ENCODE results near the gene PGRMC1. TPM values are rescaled to one million over a fixed set of nuclear protein-coding genes. Genes with fewer than 3 reads are reported as not detected.

PGRMC1 gene
- total RNA-seq, 1 experiment from 2014 or later = 177 TPM

GRCh38 chrX:119218198-119218597, 17.9 kb upstream of the PGRMC1 start (continued):
- no peak for TF ChIP-seq ZSCAN18 (CRISPR knock-in tag; IDR thresholded peaks at IDR 0.05)
- no peak for TF ChIP-seq MAX (CRISPR knock-in tag; IDR thresholded peaks at IDR 0.05)
- TF ChIP-seq JAZF1 (CRISPR knock-in tag; IDR thresholded peaks at IDR 0.05) = no peak
- TF ChIP-seq ESRRA (CRISPR knock-in tag; IDR thresholded peaks at IDR 0.05; ENCODE audit: borderline replicate concordance) = no peak
- no peak for TF ChIP-seq SOX15 (CRISPR knock-in tag; IDR thresholded peaks at IDR 0.05)
- no peak for TF ChIP-seq SMAD3 (CRISPR knock-in tag; IDR thresholded peaks at IDR 0.05; ENCODE audit: borderline replicate concordance)
- no peak for TF ChIP-seq ZNF416 (CRISPR knock-in tag; IDR thresholded peaks at IDR 0.05)

- DNase-seq (ENCODE audit: low spot score) = no peak
- Mint-ChIP-seq H3K36me3 (no peaks in the 10 kb centered on the region), H3K27me3 (ENCODE audit: low read depth) (no peaks in the 10 kb centered on the region; the same call in none of the 2 replicates), H3K27ac (no peak overlapping the region), H3K9me3 (no peaks in the 10 kb centered on the region), H3K4me3 (no peak overlapping the region), H3K4me1 (peaks cover 7% of the 10 kb centered on the region; the same call in 1 of the 2 replicates)
- ChIA-PET POLR2A (no interaction called here), CTCF (no interaction called here)
- no peak for ATAC-seq
- TF ChIP-seq NFATC4 (CRISPR knock-in tag; IDR thresholded peaks at IDR 0.05) (no peak), TEAD1 (CRISPR knock-in tag; IDR thresholded peaks at IDR 0.05) (no peak), ATF1 (CRISPR knock-in tag; IDR thresholded peaks at IDR 0.05) (no peak), NR1H2 (CRISPR knock-in tag; IDR thresholded peaks at IDR 0.05) (no peak), ZNF416 (CRISPR knock-in tag; IDR thresholded peaks at IDR 0.05) (no peak)
Observed at GRCh38 chrX:119222932-119223331, 13.2 kb upstream of the PGRMC1 start.

GRCh38 chrX:119223783-119224182, 12.3 kb upstream of the PGRMC1 start:
- no peaks in the 10 kb centered on the region; the same call in none of the 2 replicates for H3K27me3 Mint-ChIP-seq (ENCODE audit: low read depth)
- DNase-seq (ENCODE audit: low spot score) (no peak), ATAC-seq (no peak)
- H3K27ac Mint-ChIP-seq = no peak overlapping the region
- H3K4me3 Mint-ChIP-seq = no peak overlapping the region
- no peak for TF ChIP-seq RELA (CRISPR knock-in tag; IDR thresholded peaks at IDR 0.05; ENCODE audit: borderline replicate concordance)
- no peak for TF ChIP-seq FOXK1 (CRISPR knock-in tag; IDR thresholded peaks at IDR 0.05)
- TF ChIP-seq USF2 (CRISPR knock-in tag; IDR thresholded peaks at IDR 0.05) = no peak
- no peak for TF ChIP-seq MXD4 (CRISPR knock-in tag; IDR thresholded peaks at IDR 0.05; ENCODE audit: borderline replicate concordance)
- no peak for TF ChIP-seq CREM (CRISPR knock-in tag; IDR thresholded peaks at IDR 0.05)
- TF ChIP-seq NR1H2 (CRISPR knock-in tag; IDR thresholded peaks at IDR 0.05) = no peak
- no peak for TF ChIP-seq TEAD4 (CRISPR knock-in tag; IDR thresholded peaks at IDR 0.05)
- no peak for TF ChIP-seq GABPB1 (CRISPR knock-in tag; IDR thresholded peaks at IDR 0.05)
- TF ChIP-seq GRHL2 (CRISPR knock-in tag; IDR thresholded peaks at IDR 0.05; ENCODE audit: insufficient replicate concordance, severe bottlenecking) = no peak
- ChIA-PET POLR2A (no interaction called here), CTCF (interaction anchor here (0.9 kb wide), 1 partner anchor 10 kb away, joined by 3 read pairs; no protein-coding TSS in a partner anchor)
- H3K9me3 Mint-ChIP-seq = no peaks in the 10 kb centered on the region
- H3K4me1 Mint-ChIP-seq = peaks cover 5% of the 10 kb centered on the region; the same call in 1 of the 2 replicates
- H3K36me3 Mint-ChIP-seq = no peaks in the 10 kb centered on the region

GRCh38 chrX:119226446-119226845, 9.6 kb upstream of the PGRMC1 start:
- ATAC-seq (no peak), DNase-seq (ENCODE audit: low spot score) (no peak)
- peaks cover 5% of the 10 kb centered on the region for H3K27me3 Mint-ChIP-seq (ENCODE audit: low read depth)
- H3K36me3 Mint-ChIP-seq = no peaks in the 10 kb centered on the region
- no peak overlapping the region for H3K27ac Mint-ChIP-seq
- no peaks in the 10 kb centered on the region for H3K9me3 Mint-ChIP-seq
- ChIA-PET CTCF (no interaction called here), POLR2A (no interaction called here)
- peaks cover 5% of the 10 kb centered on the region; the same call in 1 of the 2 replicates for H3K4me1 Mint-ChIP-seq
- H3K4me3 Mint-ChIP-seq = no peak overlapping the region
- TF ChIP-seq ESRRA (CRISPR knock-in tag; IDR thresholded peaks at IDR 0.05; ENCODE audit: borderline replicate concordance) = no peak
- TF ChIP-seq AFF4 (CRISPR knock-in tag; IDR thresholded peaks at IDR 0.05; ENCODE audit: borderline replicate concordance) = no peak
- TF ChIP-seq ZNF423 (CRISPR knock-in tag; IDR thresholded peaks at IDR 0.05) = no peak
- no peak for TF ChIP-seq PRRX2 (CRISPR knock-in tag; IDR thresholded peaks at IDR 0.05)
- TF ChIP-seq ZNF317 (CRISPR knock-in tag; IDR thresholded peaks at IDR 0.05; ENCODE audit: borderline replicate concordance, low read depth) = no peak
- TF ChIP-seq FOXJ3 (CRISPR knock-in tag; IDR thresholded peaks at IDR 0.05; ENCODE audit: borderline replicate concordance) = no peak
- no peak for TF ChIP-seq NR1H2 (CRISPR knock-in tag; IDR thresholded peaks at IDR 0.05)
- TF ChIP-seq SOX15 (CRISPR knock-in tag; IDR thresholded peaks at IDR 0.05) = no peak
- no peak for TF ChIP-seq E2F1 (CRISPR knock-in tag; IDR thresholded peaks at IDR 0.05)
- no peak for TF ChIP-seq JUN (CRISPR knock-in tag; IDR thresholded peaks at IDR 0.05)

Measured in WTC11 (cell line).